GM12875 (cell line): Measurements from ENCODE around the gene EPAS1.
A peak's percentile ranks its signal among the peaks of the same experiment; 100 is the strongest.

Experiments
- H3K4me3 ChIP-seq: one replicate; pipeline ENCODE4 v1.5.1; 2011; ENCODE audit warnings: low read depth, low read length, control low read depth
- TF ChIP-seq, protein P1 (sequence below): IDR thresholded peaks from 2 replicates; pipeline ENCODE4 v1.5.1; 2011; ENCODE audit warnings: low read depth, mild to moderate bottlenecking, control low read depth, inconsistent platforms, low read length, moderate library complexity, borderline replicate concordance; ENCODE audit not compliant: insufficient read depth

EPAS1 gene

DNA sequence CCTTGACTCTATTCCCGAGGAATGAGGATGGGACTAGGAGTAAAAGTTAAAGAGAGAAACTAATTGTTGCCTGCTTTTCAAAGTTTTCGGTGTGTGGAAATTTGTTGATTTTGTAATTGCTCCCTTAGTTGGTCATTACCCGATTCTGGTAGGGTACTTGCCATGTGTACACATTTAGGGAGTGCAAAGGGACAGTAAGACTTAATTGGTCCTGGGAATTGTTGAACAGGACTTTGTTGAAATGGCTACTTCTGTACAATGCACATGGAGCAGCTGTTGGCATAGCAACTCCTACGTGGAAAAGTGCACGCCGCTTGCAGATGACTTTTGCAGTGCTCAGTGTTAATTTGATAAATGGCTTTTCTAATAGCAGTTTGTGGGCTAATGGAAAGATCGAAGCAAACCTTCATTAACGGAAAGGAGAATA, 22.9 kb downstream of the EPAS1 start:
- TF ChIP-seq, protein P1, sequence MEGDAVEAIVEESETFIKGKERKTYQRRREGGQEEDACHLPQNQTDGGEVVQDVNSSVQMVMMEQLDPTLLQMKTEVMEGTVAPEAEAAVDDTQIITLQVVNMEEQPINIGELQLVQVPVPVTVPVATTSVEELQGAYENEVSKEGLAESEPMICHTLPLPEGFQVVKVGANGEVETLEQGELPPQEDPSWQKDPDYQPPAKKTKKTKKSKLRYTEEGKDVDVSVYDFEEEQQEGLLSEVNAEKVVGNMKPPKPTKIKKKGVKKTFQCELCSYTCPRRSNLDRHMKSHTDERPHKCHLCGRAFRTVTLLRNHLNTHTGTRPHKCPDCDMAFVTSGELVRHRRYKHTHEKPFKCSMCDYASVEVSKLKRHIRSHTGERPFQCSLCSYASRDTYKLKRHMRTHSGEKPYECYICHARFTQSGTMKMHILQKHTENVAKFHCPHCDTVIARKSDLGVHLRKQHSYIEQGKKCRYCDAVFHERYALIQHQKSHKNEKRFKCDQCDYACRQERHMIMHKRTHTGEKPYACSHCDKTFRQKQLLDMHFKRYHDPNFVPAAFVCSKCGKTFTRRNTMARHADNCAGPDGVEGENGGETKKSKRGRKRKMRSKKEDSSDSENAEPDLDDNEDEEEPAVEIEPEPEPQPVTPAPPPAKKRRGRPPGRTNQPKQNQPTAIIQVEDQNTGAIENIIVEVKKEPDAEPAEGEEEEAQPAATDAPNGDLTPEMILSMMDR: no peak
- H3K4me3 ChIP-seq: no peak overlapping the region

- H3K4me3 ChIP-seq: no peak overlapping the region
- TF ChIP-seq, protein P1: no peak
These were observed 26.5 kb downstream of the EPAS1 start for GRCh38 chr2:46323730-46324129.

DNA sequence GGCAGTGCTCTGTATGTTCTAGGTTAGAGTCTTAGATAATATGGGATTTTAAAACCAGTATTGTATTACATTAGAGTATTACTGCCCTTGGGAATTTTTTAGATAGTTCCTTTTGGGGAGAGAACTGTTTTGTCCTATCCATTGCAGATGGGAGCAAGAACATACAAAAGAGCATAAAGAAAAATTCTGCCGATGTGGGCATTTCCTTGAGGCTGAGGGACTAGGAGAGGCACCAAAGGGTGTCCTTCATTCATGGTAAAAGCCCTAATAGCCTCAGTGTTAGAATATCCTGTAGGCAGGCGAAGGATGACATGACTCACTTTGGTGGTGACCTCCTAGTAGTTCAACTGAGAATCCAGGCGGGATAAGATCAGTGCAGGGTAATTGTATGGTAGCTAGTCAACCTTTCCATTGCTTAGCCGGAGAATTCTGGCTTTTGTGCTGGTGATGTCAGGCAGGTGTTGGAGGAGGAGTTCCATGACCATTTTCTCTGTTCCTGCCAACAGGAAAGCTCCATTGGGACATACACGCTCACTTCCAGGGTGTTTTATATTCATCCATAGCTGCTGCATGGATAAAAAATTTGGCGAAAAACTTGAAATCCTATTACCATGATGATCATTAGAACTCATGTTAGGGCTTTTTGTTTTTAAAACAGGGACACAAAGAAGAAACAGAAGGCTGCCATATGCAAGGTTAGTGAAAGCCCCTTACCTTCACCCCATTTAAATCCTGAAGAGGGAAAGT, 28.1 kb downstream of the EPAS1 start:
- TF ChIP-seq, protein P1: no peak
- H3K4me3 ChIP-seq: no peak overlapping the region

- TF ChIP-seq, protein P1: no peak
- H3K4me3 ChIP-seq: no peak overlapping the region
These were observed 29.2 kb downstream of the EPAS1 start for GRCh38 chr2:46326231-46326980.

- TF ChIP-seq, protein P1: 0 out of 2 replicates have a peak, but pooled peaks have one; percentile 8
- H3K4me3 ChIP-seq: no peak overlapping the region
These were observed 30.4 kb downstream of the EPAS1 start for GRCh38 chr2:46327627-46328026.

DNA sequence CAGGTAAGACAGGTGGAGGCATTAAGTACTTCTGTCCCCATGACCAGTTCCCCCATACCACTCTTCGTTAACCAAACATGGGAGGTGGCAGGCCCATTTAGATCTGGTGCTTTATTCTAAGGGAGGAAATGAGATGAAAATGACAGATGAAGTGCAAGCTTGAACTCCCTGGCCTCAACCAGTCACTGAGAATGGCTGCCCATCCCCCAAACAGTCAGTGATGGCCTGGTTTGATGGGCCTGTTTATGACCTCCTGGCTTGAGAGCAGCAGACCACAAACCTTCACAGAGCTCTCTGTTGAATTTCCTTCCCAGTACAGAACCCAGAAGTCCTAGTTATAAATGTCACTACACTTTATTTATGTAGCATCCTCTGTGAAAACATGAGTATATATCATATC, 31.1 kb downstream of the EPAS1 start:
- TF ChIP-seq, protein P1: no peak
- no peak overlapping the region for H3K4me3 ChIP-seq
